Lower lobe of right lung (tissue), 2 donors: ENCODE data around the gene ETS2. TPM values are rescaled to one million over a fixed set of nuclear protein-coding genes. Genes with fewer than 3 reads are reported as not detected.

ENCODE experiments used
- ATAC-seq, 2 donors: fragments of 200-7000 bp; cut with Tn5 transposase; one replicate each; pipeline ENCODE4 v1.9.1; 2020 to 2022; ENCODE audit warnings: mild to moderate bottlenecking in 2 of 2, moderate library complexity in 2 of 2
- DNase-seq: peaks from one replicate; pipeline ENCODE4 v3.0.0-alpha.2; 2020
- H3K27ac ChIP-seq: fragments of 200-600 bp; one replicate; pipeline ENCODE4 v1.8.0; 2022
- H3K27me3 ChIP-seq: fragments of 200-600 bp; one replicate; pipeline ENCODE4 v1.8.0; 2022; ENCODE audit warnings: low read depth
- H3K36me3 ChIP-seq: fragments of 200-600 bp; one replicate; pipeline ENCODE4 v1.8.0; 2022; ENCODE audit warnings: mild to moderate bottlenecking
- H3K4me1 ChIP-seq: fragments of 200-600 bp; one replicate; pipeline ENCODE4 v1.8.0; 2022
- H3K4me3 ChIP-seq: fragments of 200-600 bp; one replicate; pipeline ENCODE4 v1.8.0; 2022; ENCODE audit warnings: mild to moderate bottlenecking
- H3K9me3 ChIP-seq: fragments of 200-600 bp; one replicate; pipeline ENCODE4 v1.8.0; 2022
- intact Hi-C: fragments of 100-400 bp; cut with DNase I; formaldehyde crosslinking; loops from one replicate; pipeline ENCODE4 v1.11.0; 2022
- total RNA-seq: library from RNA; stranded (reverse); fragmentation: NEBNext Ultra II Directional; extraction: Animal tissue kit (Norgen Biotek cat#: 25700); gene quantifications from one replicate; pipeline ENCODE4 v1.2.1, GENCODE V29; 2021
- TF ChIP-seq, protein P1 (sequence below): fragments of 200-600 bp; IDR thresholded peaks from one replicate; pipeline ENCODE4 v1.8.0; 2022; ENCODE audit warnings: antibody characterized with exemption, mild to moderate bottlenecking
- donor health status: DM: no; HTN: yes; CAD: no; lungs with severe emphysema.

ETS2 gene
- total RNA-seq, 1 donor from 2014 or later: 160 TPM

DNA sequence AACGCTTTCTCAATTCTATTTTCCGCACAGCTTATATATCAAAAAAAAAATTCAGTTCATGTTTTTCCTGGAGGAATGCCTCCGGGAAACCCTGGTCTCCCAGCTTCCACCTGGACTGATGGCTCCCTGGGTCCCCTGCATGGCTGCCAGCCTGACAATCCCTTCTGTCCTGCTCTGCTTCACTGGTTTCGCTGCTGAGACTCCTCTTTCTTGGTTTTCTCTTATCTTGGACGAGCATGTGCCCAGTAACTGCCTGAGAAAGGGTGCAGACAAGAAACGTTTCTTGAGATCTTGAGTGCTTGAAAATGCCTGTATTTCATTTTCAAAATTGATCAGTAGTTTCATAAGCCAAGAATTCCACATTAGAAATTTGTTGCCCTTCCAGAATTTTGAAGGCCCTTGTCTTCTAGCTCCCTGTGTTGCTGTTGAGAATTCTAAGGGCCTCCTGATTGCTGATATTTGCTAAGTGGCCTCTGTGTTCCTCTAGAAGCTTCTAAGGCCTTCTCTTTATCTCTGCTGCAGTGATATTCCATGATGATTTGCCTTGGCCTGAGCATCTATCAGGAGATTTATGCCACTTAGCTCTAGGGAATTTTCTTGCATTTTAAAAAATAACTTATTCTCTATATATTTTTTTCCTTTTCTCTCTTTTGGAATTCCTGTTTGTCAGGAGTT is 44.7 kb downstream of the ETS2 start:
- ATAC-seq: no peak
- TF ChIP-seq, protein P1, sequence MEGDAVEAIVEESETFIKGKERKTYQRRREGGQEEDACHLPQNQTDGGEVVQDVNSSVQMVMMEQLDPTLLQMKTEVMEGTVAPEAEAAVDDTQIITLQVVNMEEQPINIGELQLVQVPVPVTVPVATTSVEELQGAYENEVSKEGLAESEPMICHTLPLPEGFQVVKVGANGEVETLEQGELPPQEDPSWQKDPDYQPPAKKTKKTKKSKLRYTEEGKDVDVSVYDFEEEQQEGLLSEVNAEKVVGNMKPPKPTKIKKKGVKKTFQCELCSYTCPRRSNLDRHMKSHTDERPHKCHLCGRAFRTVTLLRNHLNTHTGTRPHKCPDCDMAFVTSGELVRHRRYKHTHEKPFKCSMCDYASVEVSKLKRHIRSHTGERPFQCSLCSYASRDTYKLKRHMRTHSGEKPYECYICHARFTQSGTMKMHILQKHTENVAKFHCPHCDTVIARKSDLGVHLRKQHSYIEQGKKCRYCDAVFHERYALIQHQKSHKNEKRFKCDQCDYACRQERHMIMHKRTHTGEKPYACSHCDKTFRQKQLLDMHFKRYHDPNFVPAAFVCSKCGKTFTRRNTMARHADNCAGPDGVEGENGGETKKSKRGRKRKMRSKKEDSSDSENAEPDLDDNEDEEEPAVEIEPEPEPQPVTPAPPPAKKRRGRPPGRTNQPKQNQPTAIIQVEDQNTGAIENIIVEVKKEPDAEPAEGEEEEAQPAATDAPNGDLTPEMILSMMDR: no peak
- intact Hi-C loops: no loop called here
- H3K4me1 ChIP-seq: peaks cover 6% of the 10 kb centered on the region
- H3K9me3 ChIP-seq: no peaks in the 10 kb centered on the region
- no peak overlapping the region for H3K4me3 ChIP-seq
- no peaks in the 10 kb centered on the region for H3K27me3 ChIP-seq
- no peak for DNase-seq
- H3K27ac ChIP-seq: no peak overlapping the region
- H3K36me3 ChIP-seq: no peaks in the 10 kb centered on the region

DNA sequence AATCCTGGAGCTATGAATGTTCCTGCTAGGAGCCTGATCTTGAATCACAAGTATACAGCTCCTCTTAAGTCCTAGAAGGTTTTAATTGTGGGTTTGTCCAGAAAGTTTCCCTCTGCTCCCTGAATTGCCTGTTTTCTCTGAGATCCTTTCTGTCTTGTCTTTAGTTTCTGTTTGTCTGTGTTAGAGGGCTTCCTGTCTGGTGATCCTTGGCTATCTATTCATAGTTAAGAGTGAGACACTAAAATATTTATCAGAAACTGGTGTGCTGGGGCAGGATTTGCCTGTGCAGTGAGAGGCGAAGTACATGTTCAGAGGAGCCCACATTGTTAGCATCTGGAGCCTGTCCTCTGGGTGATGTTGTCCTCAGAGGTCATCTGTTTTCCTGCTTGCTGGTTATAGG is 45.4 kb downstream of the ETS2 start:
- no peaks in the 10 kb centered on the region for H3K9me3 ChIP-seq
- DNase-seq (no peak), ATAC-seq (no peak)
- intact Hi-C loops: no loop called here
- peaks cover 6% of the 10 kb centered on the region for H3K4me1 ChIP-seq
- TF ChIP-seq, protein P1: no peak
- H3K4me3 ChIP-seq: no peak overlapping the region
- no peaks in the 10 kb centered on the region for H3K27me3 ChIP-seq
- H3K36me3 ChIP-seq: no peaks in the 10 kb centered on the region
- no peak overlapping the region for H3K27ac ChIP-seq

DNA sequence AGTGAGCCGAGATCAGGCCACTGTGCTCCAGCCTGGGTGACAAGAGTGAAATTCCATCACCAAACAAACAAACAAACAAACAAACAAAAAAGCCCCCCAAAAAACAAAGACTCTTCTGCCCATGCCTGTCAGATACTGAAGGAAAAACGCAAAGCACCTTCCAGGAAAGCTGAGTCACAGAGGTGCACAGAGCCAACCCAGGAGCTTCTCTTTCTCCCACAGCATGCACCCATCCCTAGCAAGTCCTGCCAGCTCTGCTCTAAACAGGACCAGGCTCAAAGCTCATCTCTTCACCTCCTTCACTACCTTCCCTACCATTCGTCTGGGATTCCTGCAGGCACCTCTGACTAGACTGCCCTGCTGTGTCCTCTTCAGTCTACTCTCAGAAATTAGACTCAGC is 46.5 kb downstream of the ETS2 start:
- no peak overlapping the region for H3K4me3 ChIP-seq
- H3K36me3 ChIP-seq: no peaks in the 10 kb centered on the region
- peaks cover 6% of the 10 kb centered on the region for H3K4me1 ChIP-seq
- TF ChIP-seq, protein P1: no peak
- DNase-seq (no peak), ATAC-seq (no peak)
- no peaks in the 10 kb centered on the region for H3K27me3 ChIP-seq
- intact Hi-C loops: no loop called here
- H3K27ac ChIP-seq: no peak overlapping the region
- no peaks in the 10 kb centered on the region for H3K9me3 ChIP-seq

DNA sequence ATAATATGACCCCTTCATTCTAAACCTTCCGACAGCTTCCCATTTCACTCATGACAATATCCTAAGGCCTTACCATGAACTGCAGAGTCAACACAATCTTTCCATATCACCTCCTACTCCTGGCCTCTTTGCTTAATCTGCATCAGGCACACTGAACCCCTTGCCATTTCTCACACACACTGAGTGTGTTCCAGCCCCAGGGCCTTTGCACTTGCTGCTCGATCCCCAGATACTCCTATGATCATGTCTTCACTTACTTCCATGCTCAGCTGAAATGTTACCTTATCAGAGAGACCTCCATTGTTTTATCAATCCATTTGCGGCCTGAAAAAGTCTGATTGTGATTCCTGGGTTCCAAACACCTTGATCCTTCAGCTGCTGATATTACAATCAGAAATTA is 47.0 kb downstream of the ETS2 start:
- H3K27ac ChIP-seq: no peak overlapping the region
- ATAC-seq: no peak
- no peaks in the 10 kb centered on the region for H3K36me3 ChIP-seq
- H3K4me3 ChIP-seq: no peak overlapping the region
- intact Hi-C loops: no loop called here
- no peak for DNase-seq
- TF ChIP-seq, protein P1: no peak
- H3K27me3 ChIP-seq: no peaks in the 10 kb centered on the region
- peaks cover 6% of the 10 kb centered on the region for H3K4me1 ChIP-seq
- no peaks in the 10 kb centered on the region for H3K9me3 ChIP-seq

DNA sequence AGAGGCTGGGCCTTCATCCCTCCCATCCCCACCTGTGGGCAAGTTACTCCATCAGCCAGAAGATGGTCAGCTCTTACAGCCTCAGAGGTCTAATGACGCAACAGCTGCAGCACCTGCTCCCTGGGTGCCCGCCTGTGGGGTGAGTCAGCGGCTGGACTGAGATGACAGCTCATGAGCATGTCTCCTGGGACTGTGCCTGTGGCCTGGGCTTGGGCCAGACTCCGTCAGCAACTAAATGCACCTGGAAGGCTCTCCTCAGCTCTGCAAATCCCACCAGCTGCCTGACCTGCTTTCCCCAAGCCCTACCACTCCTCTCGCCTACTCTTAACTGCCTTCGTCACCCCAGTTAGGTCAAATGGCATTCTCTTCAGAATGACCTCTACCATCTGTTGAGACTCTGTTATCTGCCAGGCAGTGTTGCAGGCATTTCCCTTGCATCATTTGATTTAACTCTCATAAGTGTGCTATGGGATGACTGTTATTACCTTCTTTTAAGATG is 47.7 kb downstream of the ETS2 start:
- peak in 1 of 2 donors; percentile 54 for ATAC-seq
- TF ChIP-seq, protein P1: no peak
- intact Hi-C loops: no loop called here

More for the DNA sequence above, 47.7 kb downstream of the ETS2 start:
- Histone ChIP-seq H3K27me3 (no peaks in the 10 kb centered on the region), H3K4me1 (no peaks in the 10 kb centered on the region), H3K36me3 (no peaks in the 10 kb centered on the region), H3K27ac (no peak overlapping the region), H3K9me3 (no peaks in the 10 kb centered on the region), H3K4me3 (no peak overlapping the region)
- DNase-seq: no peak
